GM19025 (cell line): ENCODE data around the gene PRPH2.
A peak's percentile ranks its signal among the peaks of the same experiment; 100 is the strongest.
"Not testable (repeated sequence)": the region's sequence is repeated elsewhere in the genome, so short reads cannot be mapped to it uniquely, and the experiment has no call there.

Experiments used
- ATAC-seq: cut with Tn5 transposase; IDR thresholded peaks from one replicate; pipeline ENCODE4 v1.9.1; 2021; ENCODE audit warnings: mild to moderate bottlenecking, low read depth, moderate library complexity; ENCODE audit not compliant: unreplicated experiment

Gene PRPH2

GRCh38 chr6:42744351-42744893, 22.0 kb upstream of the PRPH2 start:
- ATAC-seq: no peak

DNA sequence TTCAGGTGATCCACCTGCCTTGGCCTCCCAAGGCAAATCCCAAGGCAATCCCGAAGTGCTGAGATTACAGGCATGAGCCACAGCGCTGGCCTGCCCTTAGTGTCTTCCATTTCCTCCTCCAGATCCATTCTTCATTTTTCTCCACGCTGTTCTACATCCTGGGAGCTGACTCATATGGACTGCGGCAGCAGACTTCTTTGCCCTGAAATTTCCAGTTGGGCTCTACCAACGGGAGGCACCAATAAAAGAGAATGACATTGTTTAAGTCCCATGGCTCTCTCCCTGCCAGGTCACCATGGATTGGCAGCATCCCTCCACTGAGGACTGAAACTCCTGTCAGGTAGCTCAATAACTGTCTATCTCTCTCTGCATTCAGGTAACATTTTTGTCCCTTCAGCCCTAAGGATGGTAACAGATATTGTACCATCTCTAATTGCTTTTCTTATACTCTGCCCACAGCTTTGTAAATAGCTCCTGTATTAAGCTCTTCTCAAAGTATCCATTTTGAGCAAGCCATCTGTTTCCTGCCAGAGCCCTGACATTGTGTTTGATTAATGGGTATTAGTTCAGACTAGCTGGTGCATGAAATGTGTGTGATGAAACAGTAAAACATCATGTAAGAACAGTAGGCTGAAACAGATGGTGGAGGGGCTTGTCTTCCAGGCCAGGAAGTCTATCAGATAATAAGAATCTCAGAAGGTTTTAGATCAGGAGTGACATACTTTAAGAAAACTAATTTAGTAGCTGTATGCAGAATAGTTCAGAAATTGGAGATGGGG, 19.9 kb upstream of the PRPH2 start:
- no peak for ATAC-seq

DNA sequence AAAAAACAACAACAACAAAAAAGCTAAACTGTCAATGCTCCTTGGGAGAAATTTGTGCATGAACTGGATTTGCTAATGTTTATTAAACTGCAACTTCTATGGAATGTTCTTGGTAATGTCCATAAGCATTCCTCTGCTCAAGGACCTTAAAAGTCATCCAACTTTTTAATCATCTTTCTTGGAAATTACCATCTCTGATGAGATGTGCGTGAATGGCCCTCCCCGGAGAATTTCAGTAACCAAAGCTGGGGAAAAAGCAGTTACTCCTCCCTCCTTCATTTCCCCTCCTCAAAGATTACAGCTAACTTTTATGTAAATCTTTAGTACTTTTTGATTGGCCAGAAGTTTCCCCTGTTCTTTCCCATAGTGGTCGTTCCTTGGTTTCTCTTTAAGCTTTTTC, 18.3 kb upstream of the PRPH2 start:
- no peak for ATAC-seq

GRCh38 chr6:42735976-42736375, 13.6 kb upstream of the PRPH2 start:
- no peak for ATAC-seq

DNA sequence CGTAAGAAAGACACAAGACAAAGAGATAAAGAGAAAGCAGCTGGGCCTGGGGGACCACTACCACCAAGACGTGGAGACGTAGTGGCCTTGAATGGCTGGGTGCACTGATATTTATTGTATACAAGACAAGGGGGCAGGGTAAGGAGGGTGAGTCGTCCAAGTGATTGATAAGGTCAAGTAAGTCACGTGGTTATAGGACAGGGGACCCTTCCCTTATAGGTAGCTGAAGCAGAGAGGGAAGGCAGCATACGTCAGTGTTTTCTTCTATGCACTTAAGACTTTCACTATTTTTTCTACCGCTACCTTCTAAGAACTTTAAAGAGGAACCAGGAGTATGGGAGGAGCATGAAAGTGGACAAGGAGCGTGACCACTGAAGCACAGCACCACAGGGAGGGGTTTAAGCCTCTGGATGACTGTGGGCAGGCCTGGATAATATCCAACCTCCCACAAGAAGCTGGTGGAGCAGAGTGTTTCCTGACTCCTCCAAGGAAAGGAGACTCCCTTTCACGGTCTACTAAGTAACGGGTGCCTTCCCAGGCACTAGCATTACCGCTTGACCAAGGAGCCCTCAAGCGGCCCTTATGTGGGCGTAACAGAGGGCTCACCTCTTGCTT, 11.6 kb upstream of the PRPH2 start:
- not testable (repeated sequence) for ATAC-seq

GRCh38 chr6:42729731-42730130, 7.3 kb upstream of the PRPH2 start:
- ATAC-seq: no peak

DNA sequence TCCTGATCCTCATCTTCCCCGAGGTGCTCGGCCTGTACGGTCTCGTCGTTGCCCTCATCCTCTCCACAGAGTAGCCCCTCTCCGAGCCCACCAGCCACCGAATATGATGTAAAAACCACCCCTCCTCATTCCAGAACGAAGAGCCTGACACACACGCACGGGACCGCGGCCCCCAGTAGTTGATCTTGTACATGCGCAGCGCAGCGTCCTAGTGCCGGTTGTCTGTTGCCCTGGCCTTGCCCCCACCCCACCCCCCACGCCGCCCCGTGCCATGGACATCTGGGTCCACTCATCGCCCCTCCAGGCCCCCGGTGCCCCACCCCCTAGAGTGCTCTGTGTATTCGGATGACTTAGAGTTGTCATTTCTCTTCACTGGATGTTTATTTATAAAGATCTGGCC, 5.2 kb upstream of the PRPH2 start:
- no peak for ATAC-seq

- no peak for ATAC-seq
These were observed 4.8 kb upstream of the PRPH2 start for GRCh38 chr6:42727087-42727611.

DNA sequence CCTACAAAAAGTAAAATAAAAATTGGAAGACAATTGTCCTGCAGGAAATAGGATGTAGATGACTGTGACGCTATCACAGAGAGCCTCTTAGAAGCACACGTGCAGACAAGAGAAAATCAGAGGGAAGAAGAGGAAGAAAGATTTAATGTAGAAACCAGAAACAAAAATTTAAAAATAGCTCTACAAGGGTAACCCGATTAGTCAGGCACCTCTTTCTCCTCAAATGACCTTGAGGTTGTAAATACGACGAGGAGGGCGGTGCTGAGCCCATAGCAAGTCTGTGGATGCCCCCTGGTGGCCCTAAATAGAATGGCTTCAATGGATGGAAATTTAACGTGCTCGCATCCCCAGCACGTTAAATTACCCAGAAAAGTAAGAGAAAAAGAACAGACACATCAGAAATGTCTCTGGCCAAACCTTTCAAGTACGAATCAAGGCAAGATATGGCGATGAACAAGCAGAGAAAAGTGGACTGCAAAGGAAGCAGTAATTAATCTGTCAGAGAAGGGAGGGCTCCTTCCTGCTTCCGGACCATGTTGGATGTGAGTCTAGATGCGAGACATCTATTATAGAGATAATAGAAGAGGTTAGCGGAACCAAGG, 4.2 kb upstream of the PRPH2 start:
- peak; percentile 64 for ATAC-seq

DNA sequence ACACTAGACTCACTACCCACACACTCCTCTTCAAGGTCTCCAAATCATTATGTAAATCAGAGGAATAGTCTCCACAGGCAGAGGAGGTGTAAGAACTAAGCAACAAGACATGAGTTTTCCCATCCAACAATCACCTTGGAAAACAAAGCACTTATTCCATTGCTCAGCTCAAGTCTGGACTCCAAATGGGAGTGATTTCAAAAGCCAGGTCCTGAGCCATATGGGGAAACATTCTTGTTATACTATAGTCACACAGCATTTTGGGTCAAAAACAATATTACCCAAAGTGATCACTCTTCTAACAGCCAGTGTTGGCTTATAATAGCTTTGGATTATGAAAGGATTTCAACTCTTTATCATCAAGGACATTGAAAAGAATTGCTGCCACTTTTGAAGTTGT, 3.6 kb upstream of the PRPH2 start:
- no peak for ATAC-seq

- ATAC-seq: no peak
These were observed 2.4 kb upstream of the PRPH2 start for GRCh38 chr6:42724825-42725224.

GRCh38 chr6:42720739-42721138, 1.7 kb downstream of the PRPH2 start:
- ATAC-seq: no peak

DNA sequence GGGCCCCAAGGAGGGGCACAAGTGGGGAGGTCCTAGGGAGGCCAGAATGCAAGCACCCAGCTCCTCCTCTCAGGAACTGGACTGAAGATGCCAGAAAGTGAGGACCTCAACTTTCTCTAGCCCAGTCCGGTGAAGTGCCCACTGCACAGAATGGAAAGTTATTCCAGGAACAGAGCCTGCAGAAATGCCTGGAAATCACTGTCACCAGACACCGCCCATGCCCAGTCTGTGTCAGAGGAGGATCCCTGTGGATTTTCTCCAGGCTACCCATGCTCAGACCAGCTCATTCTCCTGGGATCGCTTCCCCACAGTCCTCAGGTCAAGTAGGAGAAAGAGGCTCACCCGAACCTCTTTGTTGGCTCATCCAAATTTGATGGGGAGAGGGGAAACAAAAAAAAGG, 6.5 kb downstream of the PRPH2 start:
- ATAC-seq: no peak

- ATAC-seq: no peak
These were observed 8.2 kb downstream of the PRPH2 start for GRCh38 chr6:42714098-42714761.

GRCh38 chr6:42711930-42712329, 10.5 kb downstream of the PRPH2 start:
- ATAC-seq: no peak

- no peak for ATAC-seq
These were observed 12.1 kb downstream of the PRPH2 start for GRCh38 chr6:42710316-42710715.

GRCh38 chr6:42709871-42710270, 12.5 kb downstream of the PRPH2 start:
- ATAC-seq: no peak

GRCh38 chr6:42708096-42708495, 14.3 kb downstream of the PRPH2 start:
- no peak for ATAC-seq

DNA sequence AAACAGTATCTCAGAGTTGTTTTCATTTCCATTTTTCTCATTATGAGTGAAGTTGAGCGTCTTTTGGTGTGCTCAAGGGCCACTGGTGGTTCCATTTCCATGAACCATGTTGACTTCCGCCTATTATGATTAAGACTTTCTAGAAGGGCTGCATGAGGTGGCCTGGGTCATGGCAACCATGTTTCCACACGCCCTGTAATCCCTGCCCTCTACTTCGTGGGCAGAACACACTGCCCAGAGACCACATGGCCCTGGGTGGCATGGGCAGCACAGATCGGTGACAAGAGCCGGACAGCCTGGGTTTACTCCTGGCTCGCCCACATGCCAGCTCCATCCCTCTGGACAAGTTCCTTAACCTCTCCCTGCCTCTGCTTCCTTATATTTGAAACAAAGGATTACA, 14.8 kb downstream of the PRPH2 start:
- no peak for ATAC-seq

- ATAC-seq: no peak
These were observed 17.4 kb downstream of the PRPH2 start for GRCh38 chr6:42704937-42705374.
